ENCODE results near the gene IDH1. TPM values are rescaled to one million over a fixed set of nuclear protein-coding genes. Genes with fewer than 3 reads are reported as not detected.

Gene IDH1
- total and polyA plus RNA-seq, 2 of the 13 experiments (the other 11 are each of a cell fraction or from before 2014, with no cell fraction given): 312 to 1,077 TPM

DNA sequence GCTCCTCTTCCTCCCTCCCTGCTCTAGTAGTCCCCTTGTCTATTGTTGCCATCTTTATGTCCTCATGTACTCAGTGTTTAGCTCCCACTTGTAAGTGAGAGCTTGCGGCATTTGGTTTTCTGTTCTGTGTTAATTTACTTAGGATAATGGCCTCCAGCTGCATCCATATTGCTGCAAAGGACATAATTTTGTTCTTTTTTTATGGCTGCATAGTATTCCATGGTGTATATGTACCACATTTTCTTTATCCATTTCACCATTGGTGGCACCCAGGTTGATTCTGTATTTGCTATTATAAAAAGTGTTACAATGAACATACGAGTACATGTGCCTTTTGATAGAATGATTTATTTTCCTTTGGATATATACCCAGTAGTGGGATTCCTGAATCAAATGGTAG, 23.7 kb upstream of the IDH1 start:
- Histone ChIP-seq H2AFZ (ENCODE audit: low read length) (no peak overlapping the region), H3K27me3 (ENCODE audit: control insufficient read depth in 1 of 2, insufficient read depth in 2 of 2, low read length in 2 of 2) (no peaks in the 10 kb centered on the region), H3K27ac (ENCODE audit: extremely low read length, insufficient read depth, low read length) (no peak overlapping the region), H3K4me2 (ENCODE audit: low read depth, low read length) (no peak overlapping the region), H3K9me3 (ENCODE audit: low read length) (no peaks in the 10 kb centered on the region), H3K4me1 (ENCODE audit: insufficient read depth, low read length) (no peaks in the 10 kb centered on the region), H3K9ac (ENCODE audit: insufficient read depth, low read depth, low read length) (no peak overlapping the region), H3K36me3 (replicated peaks in 1 of 2; ENCODE audit: control insufficient read depth in 1 of 2, insufficient read depth in 2 of 2, low read length in 2 of 2) (peaks cover 29 to 98% of the 10 kb centered on the region in 2 experiments), H3K4me3 (replicated peaks in 1 of 3; ENCODE audit: insufficient read depth in 1 of 3, low read depth in 2 of 3, low read length in 3 of 3) (no peak overlapping the region), H4K20me1 (ENCODE audit: insufficient read depth, low read length) (no peaks in the 10 kb centered on the region), H3K79me2 (ENCODE audit: insufficient read depth, low read length) (peaks cover 3% of the 10 kb centered on the region)
- TF ChIP-seq ZNF331 (CRISPR knock-in tag; IDR thresholded peaks at IDR 0.05): no peak
- TF ChIP-seq KLF6 (CRISPR knock-in tag; IDR thresholded peaks at IDR 0.05): no peak
- no peak for TF ChIP-seq SRF (IDR thresholded peaks at IDR 0.05; ENCODE audit: low read depth, low read length)
- TF ChIP-seq MEF2D (CRISPR knock-in tag; IDR thresholded peaks at IDR 0.05): no peak
- no peak for TF ChIP-seq ZNF138 (CRISPR knock-in tag; IDR thresholded peaks at IDR 0.05; ENCODE audit: low read depth)
- no peak for TF ChIP-seq GLI4 (CRISPR knock-in tag; IDR thresholded peaks at IDR 0.05; ENCODE audit: borderline replicate concordance)
- TF ChIP-seq ZNF788 (CRISPR knock-in tag; IDR thresholded peaks at IDR 0.05; ENCODE audit: borderline replicate concordance): no peak
- no peak for TF ChIP-seq HNF4G (IDR thresholded peaks at IDR 0.05; ENCODE audit: borderline replicate concordance, low read depth, low read length)
- no peak for TF ChIP-seq HNF4G (CRISPR knock-in tag; IDR thresholded peaks at IDR 0.05; ENCODE audit: borderline replicate concordance, low read depth)
- TF ChIP-seq SMAD1 (CRISPR knock-in tag; IDR thresholded peaks at IDR 0.05; ENCODE audit: borderline replicate concordance, low read depth): no peak
- TF ChIP-seq SOX13 (IDR thresholded peaks at IDR 0.05): no peak
- no peak for TF ChIP-seq SOX13 (CRISPR knock-in tag; conservative IDR thresholded peaks at IDR 0.05 in 1 of 2, IDR thresholded peaks at IDR 0.05 in 1 of 2)
- TF ChIP-seq ZNF510 (CRISPR knock-in tag; IDR thresholded peaks at IDR 0.05; ENCODE audit: low read depth): no peak
- DNase-seq (ENCODE audit: low spot score) (no peak), ATAC-seq (no peak), FAIRE-seq (no peak)
- intact Hi-C loops (cut with micrococcal nuclease; ENCODE audit: unreplicated experiment) (no loop called here), in situ Hi-C loops (cut with HindIII; ENCODE audit: extremely low pct_ligation_motif_present, low pct_unique_long_range_greater_than_20kb) (no loop called here)
- WGBS (ENCODE audit: low lambda C conversion rate): 92% methylated on average over 2 of the region's 2 CpGs
- ChIA-PET POLR2A (no interaction called here), CTCF (ENCODE audit: low intra/inter-chr PET ratio, low total read pairs) (no interaction called here)
- BruUV-seq (replicated peaks): no TSS peak
